Liver (tissue), 9 donors: Measurements from ENCODE around the gene RAB23. TPM values are rescaled to one million over a fixed set of nuclear protein-coding genes. Genes with fewer than 3 reads are reported as not detected.

Source experiments
- DNase-seq: peaks from one replicate; pipeline ENCODE4 v3.0.0-alpha.2; 2017; ENCODE audit warnings: low spot score
- H3K27ac ChIP-seq, 2 donors: one replicate each; pipeline ENCODE4 v1.7.0; 2013; ENCODE audit warnings: inconsistent platforms in 2 of 2, low read length in 2 of 2, control low read depth in 1 of 2, low read depth in 1 of 2, mild to moderate bottlenecking in 1 of 2
- H3K27me3 ChIP-seq, 4 donors: one replicate each; pipeline versions ENCODE4 v1.6.1 to v1.7.0; 2013; ENCODE audit warnings: low read length in 3 of 4, inconsistent platforms in 1 of 4, mild to moderate bottlenecking in 1 of 4, moderate library complexity in 1 of 4; ENCODE audit not compliant: control insufficient read depth in 4 of 4, insufficient read depth in 4 of 4
- H3K36me3 ChIP-seq, 4 donors: one replicate each; pipeline versions ENCODE4 v1.6.1 to v1.7.0; 2013; ENCODE audit warnings: low read length in 3 of 4, mild to moderate bottlenecking in 3 of 4, low read depth in 1 of 4, moderate library complexity in 1 of 4; ENCODE audit not compliant: control insufficient read depth in 4 of 4, insufficient read depth in 3 of 4
- H3K4me1 ChIP-seq, 4 donors: one replicate each; pipeline versions ENCODE4 v1.6.1 to v1.7.0; 2013; ENCODE audit warnings: low read length in 3 of 4, mild to moderate bottlenecking in 3 of 4, moderate library complexity in 1 of 4; ENCODE audit not compliant: control insufficient read depth in 4 of 4, insufficient read depth in 4 of 4
- H3K4me3 ChIP-seq, 3 donors: one replicate each; pipeline versions ENCODE4 v1.6.1 to v1.7.0; 2013; ENCODE audit warnings: low read length in 3 of 3, control low read depth in 1 of 3, low read depth in 1 of 3, mild to moderate bottlenecking in 1 of 3
- H3K9ac ChIP-seq, 2 donors: one replicate each; pipeline ENCODE4 v1.7.0; 2013; ENCODE audit warnings: low read length in 2 of 2, mild to moderate bottlenecking in 2 of 2, moderate library complexity in 2 of 2, control low read depth in 1 of 2, low read depth in 1 of 2
- H3K9me3 ChIP-seq, 4 donors: one replicate each; pipeline versions ENCODE4 v1.6.1 to v1.7.0; 2013; ENCODE audit warnings: low read length in 3 of 4; ENCODE audit not compliant: control insufficient read depth in 4 of 4
- FOXA2 ChIP-seq: IDR thresholded peaks from 2 replicates; pipeline ENCODE4 v1.6.1; 2016; ENCODE audit warnings: antibody characterized with exemption
- HNF4A ChIP-seq, 2 donors: conservative IDR thresholded peaks; 2 replicates each; pipeline ENCODE4 v1.6.1; 2016; ENCODE audit warnings: antibody characterized with exemption in 2 of 2, mild to moderate bottlenecking in 2 of 2
- HNF4G ChIP-seq: IDR thresholded peaks from 2 replicates; pipeline ENCODE4 v1.6.1; 2016; ENCODE audit warnings: antibody characterized with exemption
- NR2F2 ChIP-seq: IDR thresholded peaks from 2 replicates; pipeline ENCODE4 v1.6.1; 2016; ENCODE audit warnings: antibody characterized with exemption
- RAD21 ChIP-seq, 2 donors: IDR thresholded peaks; 2 replicates each; pipeline ENCODE4 v1.6.1; 2016; ENCODE audit warnings: antibody characterized with exemption in 2 of 2, mild to moderate bottlenecking in 2 of 2
- WGBS: extraction: QIAGEN DNeasy Blood & Tissue Kit; methylation state at CpG from one replicate; pipeline ENCODE4 v1.1.7; 2013; 5-methylcytosine and 5-hydroxymethylcytosine counted together
- polyA plus RNA-seq, 2 donors: library from polyadenylated mRNA; stranded (reverse) in 1 of 2; unstranded in 1 of 2; fragments of 200-250 nt in 1 of 2; fragments of >200 nt in 1 of 2; fragmentation: Nextera tagmentation in 1 of 2; extraction: Ambion mirVana in 1 of 2; gene quantifications; one replicate each; pipeline versions ENCODE4 v1.2.1 to v1.2.3, GENCODE V29; 2013 to 2015
- total RNA-seq, 2 donors: library from RNA; depleted of rRNA; stranded (reverse); fragments of >200 nt; gene quantifications; one replicate each; pipeline ENCODE4 v1.2.3, GENCODE V29; 2014
- TF ChIP-seq, protein P1 (sequence below): IDR thresholded peaks from 2 replicates; pipeline ENCODE4 v1.6.1; 2016; ENCODE audit warnings: antibody characterized with exemption
- TF ChIP-seq, protein P2 (sequence below): fragments of 150-350 bp; IDR thresholded peaks from 2 replicates; pipeline ENCODE4 v1.5.1; 2017; ENCODE audit warnings: improper control_type of control experiment, low read depth, low read length; ENCODE audit not compliant: missing input control
- TF ChIP-seq, protein P3 (sequence below): IDR thresholded peaks from 2 replicates; pipeline ENCODE4 v1.6.1; 2016; ENCODE audit warnings: antibody characterized with exemption
- donor health status: healthy.
- donor health status: healthy.
- donor health status: healthy.
- donor health status: healthy.
- donor health status: healthy.

RAB23 gene
- total and polyA plus RNA-seq, 4 donors = 0.60 to 4.3 (median 2.4) TPM

DNA sequence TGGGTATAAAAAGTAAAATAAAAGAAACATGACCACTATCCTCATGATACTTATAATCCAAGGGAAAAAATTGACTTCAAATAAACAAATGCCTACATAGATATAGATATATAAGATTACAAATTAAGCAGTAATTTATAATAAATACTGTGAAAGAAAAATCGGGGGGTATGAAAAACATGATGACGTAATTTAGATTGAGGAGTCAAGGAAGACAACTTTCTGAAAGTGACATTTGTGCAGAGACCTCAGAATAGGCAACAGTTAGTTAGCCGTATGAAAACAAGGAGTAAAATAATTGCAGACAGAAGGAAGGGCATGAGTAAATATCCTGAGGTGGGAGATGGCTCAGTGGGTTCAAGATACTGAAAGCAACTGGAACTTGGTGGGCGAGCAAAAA is 28.2 kb upstream of the RAB23 start (continued):
- no peak for TF ChIP-seq NR2F2

GRCh38 chr6:57248311-57248895 is 26.3 kb upstream of the RAB23 start:
- H3K27me3 ChIP-seq = no peaks in the 10 kb centered on the region
- H3K4me3 ChIP-seq = no peak overlapping the region
- no peak overlapping the region for H3K9ac ChIP-seq
- no peaks in the 10 kb centered on the region for H3K9me3 ChIP-seq
- no peak for DNase-seq
- TF ChIP-seq, protein P1, sequence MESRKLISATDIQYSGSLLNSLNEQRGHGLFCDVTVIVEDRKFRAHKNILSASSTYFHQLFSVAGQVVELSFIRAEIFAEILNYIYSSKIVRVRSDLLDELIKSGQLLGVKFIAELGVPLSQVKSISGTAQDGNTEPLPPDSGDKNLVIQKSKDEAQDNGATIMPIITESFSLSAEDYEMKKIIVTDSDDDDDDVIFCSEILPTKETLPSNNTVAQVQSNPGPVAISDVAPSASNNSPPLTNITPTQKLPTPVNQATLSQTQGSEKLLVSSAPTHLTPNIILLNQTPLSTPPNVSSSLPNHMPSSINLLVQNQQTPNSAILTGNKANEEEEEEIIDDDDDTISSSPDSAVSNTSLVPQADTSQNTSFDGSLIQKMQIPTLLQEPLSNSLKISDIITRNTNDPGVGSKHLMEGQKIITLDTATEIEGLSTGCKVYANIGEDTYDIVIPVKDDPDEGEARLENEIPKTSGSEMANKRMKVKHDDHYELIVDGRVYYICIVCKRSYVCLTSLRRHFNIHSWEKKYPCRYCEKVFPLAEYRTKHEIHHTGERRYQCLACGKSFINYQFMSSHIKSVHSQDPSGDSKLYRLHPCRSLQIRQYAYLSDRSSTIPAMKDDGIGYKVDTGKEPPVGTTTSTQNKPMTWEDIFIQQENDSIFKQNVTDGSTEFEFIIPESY = no peak
- TF ChIP-seq, protein P2, sequence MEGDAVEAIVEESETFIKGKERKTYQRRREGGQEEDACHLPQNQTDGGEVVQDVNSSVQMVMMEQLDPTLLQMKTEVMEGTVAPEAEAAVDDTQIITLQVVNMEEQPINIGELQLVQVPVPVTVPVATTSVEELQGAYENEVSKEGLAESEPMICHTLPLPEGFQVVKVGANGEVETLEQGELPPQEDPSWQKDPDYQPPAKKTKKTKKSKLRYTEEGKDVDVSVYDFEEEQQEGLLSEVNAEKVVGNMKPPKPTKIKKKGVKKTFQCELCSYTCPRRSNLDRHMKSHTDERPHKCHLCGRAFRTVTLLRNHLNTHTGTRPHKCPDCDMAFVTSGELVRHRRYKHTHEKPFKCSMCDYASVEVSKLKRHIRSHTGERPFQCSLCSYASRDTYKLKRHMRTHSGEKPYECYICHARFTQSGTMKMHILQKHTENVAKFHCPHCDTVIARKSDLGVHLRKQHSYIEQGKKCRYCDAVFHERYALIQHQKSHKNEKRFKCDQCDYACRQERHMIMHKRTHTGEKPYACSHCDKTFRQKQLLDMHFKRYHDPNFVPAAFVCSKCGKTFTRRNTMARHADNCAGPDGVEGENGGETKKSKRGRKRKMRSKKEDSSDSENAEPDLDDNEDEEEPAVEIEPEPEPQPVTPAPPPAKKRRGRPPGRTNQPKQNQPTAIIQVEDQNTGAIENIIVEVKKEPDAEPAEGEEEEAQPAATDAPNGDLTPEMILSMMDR = no peak
- no peak overlapping the region for H3K27ac ChIP-seq
- no peaks in the 10 kb centered on the region for H3K36me3 ChIP-seq
- WGBS = 88% methylated on average over 2 of the region's 2 CpGs
- no peaks in the 10 kb centered on the region for H3K4me1 ChIP-seq

GRCh38 chr6:57247603-57248002 is 25.5 kb upstream of the RAB23 start:
- Histone ChIP-seq H3K9me3 (no peaks in the 10 kb centered on the region), H3K27me3 (no peaks in the 10 kb centered on the region), H3K9ac (no peak overlapping the region), H3K4me1 (no peaks in the 10 kb centered on the region), H3K36me3 (no peaks in the 10 kb centered on the region), H3K27ac (no peak overlapping the region), H3K4me3 (no peak overlapping the region)
- no peak for TF ChIP-seq RAD21 (IDR thresholded peaks at IDR 0.05)
- TF ChIP-seq, protein P2 = no peak
- TF ChIP-seq, protein P3, sequence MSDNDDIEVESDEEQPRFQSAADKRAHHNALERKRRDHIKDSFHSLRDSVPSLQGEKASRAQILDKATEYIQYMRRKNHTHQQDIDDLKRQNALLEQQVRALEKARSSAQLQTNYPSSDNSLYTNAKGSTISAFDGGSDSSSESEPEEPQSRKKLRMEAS = no peak
- TF ChIP-seq HNF4A (conservative IDR thresholded peaks at IDR 0.05) = no peak
- TF ChIP-seq HNF4G = no peak
- DNase-seq = no peak

GRCh38 chr6:57246307-57246706 is 24.2 kb upstream of the RAB23 start:
- H3K9me3 ChIP-seq = no peaks in the 10 kb centered on the region
- no peaks in the 10 kb centered on the region for H3K36me3 ChIP-seq
- H3K4me1 ChIP-seq = no peaks in the 10 kb centered on the region
- no peak for DNase-seq
- TF ChIP-seq FOXA2 (no peak), HNF4A (conservative IDR thresholded peaks at IDR 0.05) (no peak)
- no peaks in the 10 kb centered on the region for H3K27me3 ChIP-seq
- H3K4me3 ChIP-seq = no peak overlapping the region
- 88% methylated on average over 6 of the region's 6 CpGs for WGBS
- no peak overlapping the region for H3K9ac ChIP-seq
- no peak overlapping the region for H3K27ac ChIP-seq
